GM12892 (cell line): ENCODE measurements around the gene PXMP4.

Source experiments
- DNase-seq: peaks from one replicate; pipeline ENCODE4 v3.0.0; 2011; ENCODE audit not compliant: insufficient read length
- FAIRE-seq: peaks from 2 replicates; lab custom pipeline; 2011; peaks lifted over from hg19 to GRCh38; lab: Jason Lieb, UNC
- POLR2A ChIP-seq: IDR thresholded peaks from 2 replicates; pipeline ENCODE4 v1.6.1; 2011; ENCODE audit warnings: low read depth, low read length, control low read depth
- POLR2AphosphoS5 ChIP-seq: IDR thresholded peaks from 2 replicates; pipeline ENCODE4 v1.6.1; 2011; ENCODE audit warnings: low read depth, low read length, control low read depth
- TAF1 ChIP-seq: IDR thresholded peaks from 2 replicates; pipeline ENCODE4 v1.6.1; 2011; ENCODE audit warnings: low read depth, mild to moderate bottlenecking, control low read depth, low read length, borderline replicate concordance

The PXMP4 gene

GRCh38 chr20:33659341-33660034 is 60.6 kb downstream of the PXMP4 start:
- no peak for DNase-seq
- TF ChIP-seq POLR2A (no peak), TAF1 (no peak), POLR2AphosphoS5 (no peak)
- FAIRE-seq, result no peak

- FAIRE-seq, result no peak
- no peak for DNase-seq
- TF ChIP-seq POLR2AphosphoS5 (no peak), POLR2A (no peak), TAF1 (no peak)
Observed at GRCh38 chr20:33658929-33659328, 61.2 kb downstream of the PXMP4 start.

GRCh38 chr20:33658510-33658909 is 61.6 kb downstream of the PXMP4 start:
- no peak for DNase-seq
- no peak for FAIRE-seq
- TF ChIP-seq POLR2AphosphoS5 (no peak), TAF1 (no peak), POLR2A (no peak)

- no peak for TF ChIP-seq POLR2AphosphoS5
- TF ChIP-seq TAF1, result no peak
- DNase-seq (no peak), FAIRE-seq (no peak)
Observed at GRCh38 chr20:33657704-33658095, 62.4 kb downstream of the PXMP4 start.

- no peak for FAIRE-seq
- no peak for DNase-seq
- TF ChIP-seq POLR2AphosphoS5 (no peak), POLR2A (no peak), TAF1 (no peak)
Observed at GRCh38 chr20:33656783-33657703, 63.1 kb downstream of the PXMP4 start.

GRCh38 chr20:33656010-33656782 is 63.9 kb downstream of the PXMP4 start:
- DNase-seq (no peak), FAIRE-seq (no peak)
- TF ChIP-seq POLR2A (no peak), TAF1 (no peak), POLR2AphosphoS5 (no peak)

- TF ChIP-seq TAF1, result no peak
- no peak for TF ChIP-seq POLR2A
- no peak for TF ChIP-seq POLR2AphosphoS5
- DNase-seq (no peak), FAIRE-seq (no peak)
Observed at GRCh38 chr20:33655164-33655563, 64.9 kb downstream of the PXMP4 start.

- no peak for DNase-seq
- no peak for FAIRE-seq
- no peak for TF ChIP-seq POLR2AphosphoS5
- no peak for TF ChIP-seq POLR2A
Observed at GRCh38 chr20:33654680-33655161, 65.4 kb downstream of the PXMP4 start.

- FAIRE-seq (no peak), DNase-seq (no peak)
- TF ChIP-seq POLR2A, result no peak
- no peak for TF ChIP-seq TAF1
- no peak for TF ChIP-seq POLR2AphosphoS5
Observed at GRCh38 chr20:33653900-33654596, 66.1 kb downstream of the PXMP4 start.

GRCh38 chr20:33653218-33653899 is 66.8 kb downstream of the PXMP4 start:
- TF ChIP-seq TAF1 (no peak), POLR2AphosphoS5 (no peak), POLR2A (no peak)
- FAIRE-seq, result peak; percentile 61

More at GRCh38 chr20:33653218-33653899, 66.8 kb downstream of the PXMP4 start:
- peak; percentile 73 for DNase-seq
